GM21786 (cell line): ENCODE results near the gene BLOC1S4.

ENCODE experiments used
- ATAC-seq: cut with Tn5 transposase; IDR thresholded peaks from one replicate; pipeline ENCODE4 v1.9.1; 2021; ENCODE audit not compliant: unreplicated experiment

Gene BLOC1S4

DNA sequence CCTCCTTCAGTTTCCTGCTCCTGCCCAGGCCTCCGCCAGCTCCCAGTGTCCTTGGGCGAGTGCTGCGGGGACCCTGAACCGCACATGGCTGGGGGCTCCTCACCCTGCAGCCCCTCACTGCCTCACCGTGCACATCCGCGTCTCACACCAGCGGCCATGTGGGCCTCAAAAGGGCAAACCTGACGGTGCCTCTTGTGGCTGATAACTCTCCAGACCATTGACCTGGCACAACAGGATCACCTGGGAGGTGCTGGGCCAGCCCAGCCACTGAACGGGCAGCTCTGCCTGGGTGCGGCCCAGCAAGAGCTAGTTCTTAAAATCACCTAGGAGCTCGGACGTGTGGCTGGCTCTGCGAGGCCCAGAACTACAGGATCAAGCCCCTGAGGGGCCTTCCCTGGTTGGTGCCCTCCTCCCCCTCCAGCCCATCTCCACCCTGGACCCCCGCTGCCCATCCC, 26.4 kb upstream of the BLOC1S4 start:
- no peak for ATAC-seq

DNA sequence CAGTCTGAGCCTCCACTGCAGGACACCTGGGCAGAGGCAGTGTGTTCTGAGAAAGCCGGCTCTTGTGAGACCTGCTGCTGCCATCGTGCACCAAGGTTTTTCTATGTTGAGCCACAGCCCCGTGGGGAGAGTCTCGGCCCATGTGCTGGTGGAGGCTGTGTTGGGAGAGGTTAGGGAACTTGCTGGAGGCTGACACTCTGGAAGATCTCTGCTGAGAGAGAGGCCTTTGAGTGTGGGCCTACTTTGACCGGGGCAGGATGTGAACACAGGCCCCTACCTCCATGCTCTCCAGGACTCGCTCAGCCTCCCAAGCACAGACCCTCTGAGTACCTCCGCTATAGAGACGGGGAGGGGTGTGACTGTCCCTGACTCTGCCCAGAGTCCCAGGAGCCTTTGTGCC, 23.6 kb upstream of the BLOC1S4 start:
- ATAC-seq, result no peak

DNA sequence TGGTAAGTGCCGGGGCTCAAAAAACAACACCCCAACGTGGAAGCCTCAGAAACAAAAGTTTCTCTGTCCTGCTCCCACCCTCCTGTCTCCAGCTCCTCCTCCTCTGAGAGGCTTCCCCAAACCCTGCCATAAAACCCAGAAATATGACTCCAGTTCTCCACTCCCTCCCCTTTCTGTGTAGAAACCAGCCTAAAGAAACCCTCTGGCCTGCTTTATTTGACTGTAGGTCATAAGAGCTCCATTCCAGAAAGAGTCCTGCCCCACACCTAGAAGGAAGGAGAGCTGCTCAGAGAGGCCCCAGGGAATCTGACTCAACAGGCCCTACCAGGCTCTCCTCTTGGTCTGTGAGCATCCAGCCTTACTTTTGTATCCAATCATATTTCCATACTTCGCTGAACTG, 23.2 kb upstream of the BLOC1S4 start:
- ATAC-seq, result no peak

DNA sequence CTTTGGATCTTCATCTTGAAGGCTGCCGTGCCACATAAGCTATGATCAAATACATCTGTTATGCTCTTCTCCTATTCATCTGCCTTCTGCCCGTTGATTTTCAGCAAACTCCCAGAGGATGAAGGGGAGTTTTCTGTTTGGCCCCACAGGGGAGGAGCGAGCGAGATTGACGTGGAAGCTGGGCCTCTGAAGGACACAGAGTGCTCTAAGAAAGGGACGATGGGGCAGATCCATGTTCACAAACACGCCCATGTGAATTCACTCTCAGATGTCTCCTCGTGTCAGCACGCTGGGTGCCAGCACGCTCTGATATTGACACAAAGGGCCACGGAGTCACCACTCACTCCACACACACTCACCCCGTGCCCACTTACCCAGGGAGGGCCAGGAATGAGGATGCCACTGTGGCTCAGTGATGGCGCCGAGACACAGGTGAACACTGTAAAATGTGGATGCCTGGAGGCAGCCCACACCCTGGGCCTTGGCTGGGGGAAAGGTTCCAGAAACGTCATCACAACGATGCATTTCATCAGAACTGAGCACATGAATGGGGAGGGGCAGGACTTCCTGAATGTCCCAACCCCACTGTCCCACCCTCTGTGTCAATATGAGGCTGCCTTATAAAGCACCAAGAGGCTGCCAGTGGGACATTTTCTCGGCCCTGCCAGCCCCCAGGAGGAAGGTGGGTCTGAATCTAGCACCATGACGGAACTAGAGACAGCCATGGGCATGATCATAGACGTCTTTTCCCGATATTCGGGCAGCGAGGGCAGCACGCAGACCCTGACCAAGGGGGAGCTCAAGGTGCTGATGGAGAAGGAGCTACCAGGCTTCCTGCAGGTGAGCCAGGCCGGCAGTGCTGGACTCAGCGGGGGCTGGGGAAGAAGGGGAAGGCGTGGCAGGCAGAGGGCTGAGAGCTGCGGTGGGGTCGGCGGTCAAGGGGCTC, 22.5 kb upstream of the BLOC1S4 start, which contains the start of gene S100P:
S100P (plus strand) TSS at position 648 of the 946 bp plus-strand sequence; CDS start at position 703, 55 bp downstream.
- ATAC-seq, result no peak

DNA sequence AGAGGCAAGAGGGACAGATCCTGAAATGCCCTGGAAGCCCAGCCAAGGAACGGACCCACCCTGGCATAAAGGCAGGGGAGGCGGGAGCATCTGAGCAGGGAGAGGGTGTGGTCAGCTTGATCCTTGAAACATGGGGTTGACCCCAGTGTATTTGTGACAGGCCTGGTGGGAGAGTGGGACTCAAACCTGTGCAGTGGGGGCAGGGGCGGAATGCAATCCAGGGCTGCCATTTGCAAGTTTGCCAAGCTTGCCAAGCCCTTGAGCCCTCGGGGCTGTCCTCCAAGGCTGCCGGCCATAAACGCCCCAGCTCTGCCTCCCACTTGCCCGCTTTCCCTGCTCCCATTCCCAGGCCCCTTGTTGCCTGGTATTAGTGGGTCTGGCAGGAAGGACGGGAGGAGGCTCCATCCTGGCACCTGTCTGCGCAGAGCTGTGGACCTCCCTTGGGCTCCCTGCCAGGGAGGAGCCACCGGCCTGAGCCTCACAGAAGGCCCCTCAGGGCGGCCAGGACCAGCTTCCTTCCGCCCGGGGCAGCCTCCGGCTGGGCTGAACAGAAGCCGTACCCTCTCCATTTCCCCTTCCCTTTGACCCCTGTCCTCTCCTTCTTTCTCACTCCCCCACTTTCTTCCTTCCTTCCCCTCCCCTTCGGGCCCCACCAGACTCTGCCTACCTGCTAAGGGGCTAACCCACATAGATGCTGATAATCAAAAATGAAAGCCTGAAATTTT, 21.6 kb upstream of the BLOC1S4 start:
- no peak for ATAC-seq

DNA sequence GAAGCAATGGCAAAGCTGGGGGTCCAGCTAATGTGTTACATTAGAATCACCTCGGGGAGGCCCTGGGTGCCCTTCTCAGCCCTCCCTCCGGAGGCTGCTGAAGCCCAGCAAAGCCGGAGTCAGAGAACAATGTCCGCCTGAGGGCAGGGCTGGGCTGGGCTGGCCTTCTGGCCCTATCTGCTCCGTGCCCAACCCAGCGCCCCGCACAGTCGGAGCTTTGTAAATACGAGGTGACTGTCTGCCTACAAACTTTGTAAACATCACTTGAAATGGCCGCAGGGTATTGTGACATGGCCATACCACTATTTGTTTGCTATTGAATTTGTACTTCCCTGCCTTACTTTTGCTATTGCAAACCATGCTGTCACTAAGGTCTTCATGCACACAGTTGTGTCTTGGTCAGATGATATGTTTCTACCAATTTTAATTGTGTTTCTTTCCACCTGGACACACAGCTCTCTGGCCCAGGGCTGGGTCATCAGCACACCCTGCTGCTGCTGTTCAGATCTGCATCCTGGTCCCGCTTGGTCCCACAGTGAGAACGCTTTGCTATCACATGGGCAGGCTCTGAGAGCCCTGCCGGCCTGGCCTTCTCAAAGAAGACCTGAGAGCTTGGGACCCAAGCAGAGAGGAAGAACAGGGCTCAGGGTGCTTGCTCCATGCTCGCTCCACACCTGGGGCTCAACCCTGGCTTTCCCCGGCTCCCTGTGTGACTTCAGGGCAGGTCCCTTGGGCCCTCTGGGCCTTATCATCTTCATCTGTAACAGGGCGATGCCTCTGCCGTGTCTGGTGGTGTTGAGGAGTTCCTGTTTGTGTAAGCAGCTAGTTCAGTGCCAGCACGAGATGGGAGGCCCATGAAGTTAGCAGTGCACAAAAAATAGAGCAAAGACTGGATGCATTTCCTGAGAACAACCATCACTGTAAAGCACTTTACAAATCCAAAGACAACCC, 20.0 kb upstream of the BLOC1S4 start:
- ATAC-seq, result no peak

DNA sequence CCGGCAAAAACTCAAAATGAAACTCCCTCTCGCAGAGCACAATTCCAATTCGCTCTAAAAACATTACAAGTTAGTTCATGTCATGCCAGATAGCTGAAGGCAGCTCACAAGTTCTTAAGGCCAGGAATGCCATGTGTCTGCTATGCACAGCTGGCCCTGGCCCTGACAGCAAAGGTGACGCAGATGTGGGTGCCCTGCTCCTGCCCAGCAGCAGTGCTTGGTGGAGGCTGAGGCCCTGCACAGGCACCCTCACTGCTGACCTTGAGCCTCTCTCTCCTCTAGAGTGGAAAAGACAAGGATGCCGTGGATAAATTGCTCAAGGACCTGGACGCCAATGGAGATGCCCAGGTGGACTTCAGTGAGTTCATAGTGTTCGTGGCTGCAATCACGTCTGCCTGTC, 19.4 kb upstream of the BLOC1S4 start:
- no peak for ATAC-seq

DNA sequence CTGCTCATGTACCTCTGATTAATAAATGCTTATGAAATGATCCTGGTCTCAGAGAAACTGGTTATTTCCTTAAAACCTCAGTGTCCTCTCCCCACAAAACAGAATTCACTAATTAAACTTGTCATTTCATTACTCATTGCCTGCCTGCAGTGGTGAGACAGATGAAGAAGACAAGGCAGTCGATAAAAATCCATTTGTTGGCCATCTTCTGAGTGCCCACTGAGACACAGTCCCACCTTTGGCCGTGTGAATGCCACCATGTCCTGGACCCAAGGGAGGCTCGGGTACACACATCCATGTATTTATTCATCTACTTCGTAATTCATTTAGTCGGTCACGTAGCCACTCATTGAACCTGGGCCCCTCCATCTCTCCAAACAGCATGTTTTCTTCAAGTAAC, 18.8 kb upstream of the BLOC1S4 start:
- ATAC-seq, result no peak

DNA sequence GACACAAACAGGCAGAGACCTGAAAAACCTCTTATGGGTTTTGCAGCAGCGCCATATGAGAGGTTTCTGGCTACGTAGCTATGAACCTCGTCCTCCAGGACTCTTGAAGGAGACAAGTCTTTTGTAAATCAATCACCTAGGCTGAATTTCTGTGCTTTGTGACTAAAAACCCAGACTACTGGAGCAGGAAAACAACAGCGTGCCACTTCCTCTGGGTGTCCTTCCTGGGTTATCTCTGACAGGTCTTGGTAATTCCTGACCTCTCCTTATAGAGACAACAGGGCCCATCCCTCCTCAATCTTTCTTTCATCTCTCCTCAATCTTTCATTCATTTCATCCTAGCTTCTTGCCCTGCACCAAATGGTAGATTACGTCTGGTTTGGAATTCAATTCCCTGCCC, 16.6 kb upstream of the BLOC1S4 start:
- ATAC-seq, result no peak

DNA sequence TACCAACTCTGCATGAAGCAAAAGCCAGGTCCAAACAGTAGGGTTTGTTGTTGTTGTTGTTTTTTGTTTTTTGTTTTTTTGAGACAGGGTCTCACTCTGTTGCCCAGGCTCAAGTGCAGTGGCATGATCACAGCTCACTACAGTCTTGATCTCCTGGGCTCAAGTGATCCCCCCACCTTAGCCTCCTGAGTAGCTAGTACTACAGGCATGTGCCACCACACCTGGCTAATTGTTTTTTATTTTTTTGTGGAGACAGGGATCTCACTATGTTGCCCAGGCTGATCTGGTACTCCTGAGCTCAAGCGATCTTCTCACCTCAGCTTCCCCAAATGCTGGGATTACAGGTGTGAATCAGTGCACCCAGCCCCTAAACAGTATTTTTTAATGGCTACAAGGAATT, 16.1 kb upstream of the BLOC1S4 start:
- ATAC-seq, result no peak

DNA sequence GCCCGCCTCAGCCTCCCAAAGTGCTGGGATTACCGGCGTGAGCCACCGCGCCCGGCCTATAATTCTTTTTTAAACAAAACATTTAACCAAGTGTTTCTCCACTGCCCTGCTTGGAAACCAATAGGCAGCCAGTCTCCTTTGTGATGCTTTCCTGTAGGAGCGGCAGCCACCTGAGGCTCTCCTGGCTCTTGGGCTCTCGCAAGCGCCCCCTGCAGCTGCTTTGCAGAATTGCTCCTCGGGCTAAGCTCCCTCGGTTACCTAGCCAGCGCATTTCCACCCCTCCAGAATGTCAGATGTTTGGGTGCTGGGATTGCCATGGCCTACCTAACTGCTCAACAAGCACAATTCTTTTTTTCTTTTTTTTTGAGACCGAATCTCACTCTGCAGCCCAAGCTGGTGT, 14.6 kb upstream of the BLOC1S4 start:
- ATAC-seq, result no peak

DNA sequence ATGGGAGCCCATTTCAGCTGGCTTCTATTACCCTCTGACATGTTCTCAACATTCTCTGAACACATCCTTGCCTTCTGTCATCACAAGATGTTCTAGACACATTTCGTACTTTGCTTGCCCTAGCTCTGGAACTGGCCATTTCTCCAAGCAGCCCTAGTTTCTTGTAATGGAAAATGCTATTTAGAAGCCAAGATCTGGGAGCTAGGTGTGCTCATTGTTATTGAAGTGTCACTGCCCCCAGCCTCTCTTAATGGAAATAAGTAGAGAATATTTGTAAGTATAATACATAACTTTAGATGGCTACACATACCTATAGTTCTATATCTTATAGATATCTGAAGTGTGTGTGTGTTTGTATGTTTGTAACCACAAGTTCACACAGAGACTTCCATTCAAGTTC, 13.2 kb upstream of the BLOC1S4 start:
- no peak for ATAC-seq

DNA sequence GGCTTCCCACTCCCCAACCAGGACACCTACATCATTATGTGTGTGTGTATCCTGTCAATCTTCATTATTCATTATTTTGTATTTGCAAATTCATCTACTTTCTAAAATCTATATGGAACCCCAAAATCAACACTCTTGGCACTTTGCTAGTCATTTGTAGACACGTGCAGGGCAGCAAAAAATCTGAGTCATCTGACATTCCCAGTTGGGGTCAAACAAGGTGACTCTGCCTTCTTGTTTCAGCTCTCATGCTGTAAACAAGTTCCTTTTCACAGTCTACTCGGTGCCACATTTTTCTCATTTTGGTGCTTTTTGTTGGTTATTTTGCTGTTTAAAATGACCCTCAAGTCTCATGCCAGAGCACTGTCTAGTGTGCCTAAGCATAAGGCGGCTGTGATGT, 12.2 kb upstream of the BLOC1S4 start:
- no peak for ATAC-seq

DNA sequence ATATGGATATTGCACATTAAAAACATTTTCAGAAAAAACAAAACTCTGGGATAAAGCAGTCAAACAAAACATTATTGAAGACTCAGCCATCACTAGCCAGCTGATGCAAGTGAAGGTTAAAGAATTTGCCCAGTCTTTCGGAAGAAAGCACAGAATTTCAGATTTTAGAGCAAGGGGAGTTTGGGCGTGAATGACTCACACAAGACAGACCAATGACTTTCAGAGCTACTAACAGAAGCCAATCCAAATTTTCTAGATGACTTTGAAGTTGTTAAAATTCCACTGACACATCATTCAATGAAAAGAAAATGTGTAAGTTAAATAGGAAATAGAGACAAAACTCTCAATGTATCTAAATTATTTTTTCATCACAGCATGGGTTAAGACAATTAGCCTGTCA, 10.3 kb upstream of the BLOC1S4 start:
- ATAC-seq, result no peak

DNA sequence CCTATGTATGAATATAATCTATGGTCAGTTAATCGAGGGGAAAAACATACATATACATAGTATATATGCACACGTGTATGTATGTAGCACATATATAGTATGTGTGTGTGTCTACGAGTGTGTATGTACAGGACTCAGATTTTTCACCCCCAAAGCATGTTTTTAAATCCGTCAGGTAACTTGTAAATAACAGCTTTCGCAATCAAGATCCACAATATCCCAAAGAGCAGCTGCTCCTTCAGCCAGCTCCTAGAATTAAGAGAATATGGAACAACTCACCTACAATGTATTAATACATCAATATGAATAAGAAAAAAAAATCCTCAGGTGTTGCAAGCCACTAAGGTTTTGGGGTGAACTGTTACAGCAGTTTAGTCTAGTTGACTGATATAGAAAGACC, 9.8 kb upstream of the BLOC1S4 start:
- no peak for ATAC-seq

DNA sequence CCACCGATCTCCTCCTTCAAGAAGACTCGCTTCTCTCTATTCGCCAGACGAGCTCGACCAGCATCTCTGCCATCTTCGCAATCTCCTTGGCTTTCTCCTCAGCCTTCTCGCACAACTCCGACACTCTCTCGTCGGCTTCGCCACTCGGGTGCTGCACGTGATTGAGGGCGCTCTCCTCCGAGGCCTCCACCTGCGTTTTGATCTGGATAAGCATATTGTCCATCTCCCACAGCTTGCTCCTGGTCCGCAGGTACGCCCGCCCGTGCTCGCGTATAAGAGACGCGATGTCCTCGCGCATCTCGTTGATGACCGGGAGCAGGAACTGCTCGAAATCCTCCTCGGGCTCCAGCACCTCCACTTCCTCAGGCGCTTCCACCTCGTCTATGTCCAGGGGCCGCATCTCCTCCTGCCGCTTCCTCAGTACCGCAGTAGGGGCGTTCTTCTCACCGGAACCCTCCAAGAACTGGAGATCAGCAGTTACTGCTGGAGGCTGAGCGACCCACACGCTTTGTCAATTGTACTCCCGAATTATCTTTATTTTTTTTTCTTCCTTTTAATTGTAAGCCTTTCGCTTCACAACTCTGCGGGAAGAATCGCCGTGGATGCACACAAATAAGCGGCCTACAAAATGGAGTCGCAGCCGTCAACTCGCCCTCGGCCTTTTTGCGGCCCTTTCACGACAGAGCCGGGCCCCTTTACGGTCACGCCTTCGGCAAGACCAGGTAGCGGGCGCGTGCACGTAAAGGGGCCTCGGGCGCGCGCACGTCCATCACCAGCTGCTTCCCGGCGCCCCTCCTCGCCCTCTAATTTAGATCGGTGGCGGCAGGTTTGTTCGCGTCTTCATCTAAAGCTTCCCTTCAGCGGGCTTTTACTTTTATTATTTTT, 6.5 kb upstream of the BLOC1S4 start, which contains the start of gene MRFAP1L1:
MRFAP1L1 (minus strand) TSS at position 636 of the 885 bp plus-strand sequence; CDS start at position 400, 236 bp downstream.
- peak; percentile 64 for ATAC-seq

DNA sequence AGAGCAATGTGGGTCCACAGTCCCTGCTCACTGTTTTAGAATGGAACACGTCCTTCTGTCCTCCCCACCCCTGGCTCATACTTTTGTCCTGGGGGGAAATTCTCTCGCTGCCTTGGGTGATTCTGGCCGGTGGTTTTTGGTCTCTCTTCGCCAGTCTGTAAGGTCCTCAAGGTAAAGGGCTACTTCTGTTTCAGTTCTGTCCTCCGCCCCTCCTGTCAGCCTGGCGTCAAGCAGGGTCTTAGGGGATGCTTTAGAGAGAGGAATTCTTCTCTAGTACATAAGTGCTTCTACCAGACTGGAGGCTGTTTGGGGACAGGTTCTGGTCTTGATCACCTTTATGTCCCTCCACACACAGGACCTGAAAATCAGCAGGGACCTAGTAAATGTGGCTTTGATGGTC, 5.7 kb upstream of the BLOC1S4 start:
- ATAC-seq, result no peak

DNA sequence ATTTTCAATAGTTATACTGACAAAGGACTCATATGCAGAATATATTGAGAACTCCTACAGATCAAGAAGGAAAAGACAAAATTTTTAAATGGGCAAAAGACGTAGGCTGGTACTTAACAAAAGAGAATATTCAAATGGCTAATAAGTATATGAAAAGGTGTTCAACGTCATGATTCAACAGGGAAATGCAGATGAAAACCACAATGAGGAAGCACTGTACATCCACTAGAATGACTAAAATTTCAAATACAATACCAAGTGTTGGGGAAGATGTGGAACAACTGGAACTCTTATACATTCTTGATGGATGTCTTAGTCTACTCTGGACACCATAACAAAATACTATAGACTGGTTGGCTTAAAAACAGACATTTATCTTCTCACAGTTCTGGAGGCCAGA, 5.0 kb upstream of the BLOC1S4 start:
- ATAC-seq, result no peak

DNA sequence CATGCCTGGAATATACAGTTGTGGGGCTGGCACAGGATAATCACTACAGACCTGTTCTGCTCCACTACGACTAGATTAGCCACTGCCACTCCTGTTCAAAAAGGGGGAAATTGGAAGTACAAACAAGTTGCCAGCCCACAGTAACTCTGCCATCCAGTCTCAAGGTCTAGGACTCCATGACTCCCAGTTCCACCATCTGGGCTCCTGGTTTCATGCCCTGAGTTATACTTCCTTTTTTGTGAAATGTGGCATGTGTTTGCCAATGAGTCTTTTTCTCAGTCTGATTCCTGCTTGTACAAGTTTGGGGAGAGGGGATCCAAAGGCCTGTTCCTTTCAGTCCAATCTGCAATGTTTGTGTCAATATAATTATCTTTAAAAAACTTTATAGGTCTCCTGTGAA, 1.0 kb upstream of the BLOC1S4 start:
- no peak for ATAC-seq

DNA sequence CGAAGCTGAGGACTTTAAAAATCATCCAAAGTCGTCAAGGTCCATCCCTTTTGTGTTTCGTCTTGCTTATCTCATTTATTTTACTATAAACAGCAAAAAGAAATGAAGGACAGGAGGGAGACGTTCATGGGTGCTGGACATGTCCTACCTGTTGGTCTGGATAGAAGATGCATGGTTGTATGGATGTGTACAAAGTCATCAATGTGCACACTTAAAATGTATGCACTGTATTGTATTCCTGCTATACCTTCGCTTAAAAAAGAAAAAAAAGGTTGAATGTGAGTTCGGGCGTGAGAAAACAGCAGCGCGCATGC, 313 bp upstream of the BLOC1S4 start:
- no peak for ATAC-seq
